Measurements from ENCODE around the gene SCUBE1. TPM values are rescaled to one million over a fixed set of nuclear protein-coding genes. Genes with fewer than 3 reads are reported as not detected.

Gene SCUBE1
- total RNA-seq, 1 experiment from 2014 or later, result not detected

DNA sequence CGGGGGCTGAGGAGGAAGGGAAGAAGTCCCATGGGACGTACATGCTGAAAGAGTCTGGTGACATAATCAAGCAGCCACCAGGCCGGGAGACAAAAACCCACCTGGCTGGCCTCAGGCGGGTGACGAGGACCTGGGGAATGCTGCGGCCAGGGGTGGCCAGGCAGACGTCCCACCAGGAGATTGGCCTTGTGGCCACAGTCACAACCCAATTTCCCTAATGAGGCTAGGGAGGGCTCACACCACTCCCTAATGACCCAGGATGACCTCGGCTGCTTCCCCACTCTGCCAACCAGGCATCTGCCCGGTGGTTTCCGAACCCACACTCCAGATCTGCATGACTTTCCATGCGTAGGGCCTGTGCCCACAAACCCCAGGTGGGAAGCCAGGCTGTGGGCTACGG is 66.9 kb downstream of the SCUBE1 start:
- no peaks in the 10 kb centered on the region for H3K36me3 ChIP-seq (ENCODE audit: control insufficient read depth, insufficient read depth, low read length)
- ChIA-PET CTCF (no interaction called here), POLR2A (no interaction called here)
- no peaks in the 10 kb centered on the region for H3K9me3 ChIP-seq (ENCODE audit: control insufficient read depth, insufficient read depth, low read depth, low read length)
- in situ Hi-C loops (cut with HindIII; ENCODE audit: low pct_unique_long_range_greater_than_20kb, low sequenced_read_pairs), result no loop called here
- no peaks in the 10 kb centered on the region for H3K4me1 ChIP-seq (ENCODE audit: control insufficient read depth, insufficient read depth, low read length)
- intact Hi-C loops (cut with micrococcal nuclease; ENCODE audit: unreplicated experiment), result no loop called here
- no peak overlapping the region for H3K4me3 ChIP-seq (ENCODE audit: low read depth in 2 of 2, low read length in 2 of 2)
- BruUV-seq (replicated peaks), result no TSS peak
- no peak for DNase-seq (ENCODE audit: low read depth, low spot score)
- no peaks in the 10 kb centered on the region for H3K27me3 ChIP-seq (ENCODE audit: control insufficient read depth, insufficient read depth, low read length)
- H3K27ac ChIP-seq (ENCODE audit: low read length), result no peak overlapping the region
- TF ChIP-seq, protein P1, sequence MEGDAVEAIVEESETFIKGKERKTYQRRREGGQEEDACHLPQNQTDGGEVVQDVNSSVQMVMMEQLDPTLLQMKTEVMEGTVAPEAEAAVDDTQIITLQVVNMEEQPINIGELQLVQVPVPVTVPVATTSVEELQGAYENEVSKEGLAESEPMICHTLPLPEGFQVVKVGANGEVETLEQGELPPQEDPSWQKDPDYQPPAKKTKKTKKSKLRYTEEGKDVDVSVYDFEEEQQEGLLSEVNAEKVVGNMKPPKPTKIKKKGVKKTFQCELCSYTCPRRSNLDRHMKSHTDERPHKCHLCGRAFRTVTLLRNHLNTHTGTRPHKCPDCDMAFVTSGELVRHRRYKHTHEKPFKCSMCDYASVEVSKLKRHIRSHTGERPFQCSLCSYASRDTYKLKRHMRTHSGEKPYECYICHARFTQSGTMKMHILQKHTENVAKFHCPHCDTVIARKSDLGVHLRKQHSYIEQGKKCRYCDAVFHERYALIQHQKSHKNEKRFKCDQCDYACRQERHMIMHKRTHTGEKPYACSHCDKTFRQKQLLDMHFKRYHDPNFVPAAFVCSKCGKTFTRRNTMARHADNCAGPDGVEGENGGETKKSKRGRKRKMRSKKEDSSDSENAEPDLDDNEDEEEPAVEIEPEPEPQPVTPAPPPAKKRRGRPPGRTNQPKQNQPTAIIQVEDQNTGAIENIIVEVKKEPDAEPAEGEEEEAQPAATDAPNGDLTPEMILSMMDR (IDR thresholded peaks at IDR 0.05), result no peak
- TF ChIP-seq POLR2AphosphoS5 (IDR thresholded peaks at IDR 0.05; ENCODE audit: low read depth, low read length) (no peak), TCF7L2 (IDR thresholded peaks at IDR 0.05; ENCODE audit: low read depth, low read length) (no peak), REST (IDR thresholded peaks at IDR 0.05; ENCODE audit: insufficient read depth in 1 of 2, low read depth in 2 of 2, low read length in 1 of 2) (no peak), SIN3A (IDR thresholded peaks at IDR 0.05; ENCODE audit: borderline replicate concordance, insufficient read depth, low read depth, low read length) (no peak)
- no peak for ATAC-seq

GRCh38 chr22:43275545-43276317 is 67.4 kb downstream of the SCUBE1 start:
- TF ChIP-seq POLR2AphosphoS5 (IDR thresholded peaks at IDR 0.05; ENCODE audit: low read depth, low read length), result no peak
- TF ChIP-seq, protein P1 (IDR thresholded peaks at IDR 0.05), result no peak
- no peak for TF ChIP-seq TCF7L2 (IDR thresholded peaks at IDR 0.05; ENCODE audit: low read depth, low read length)
- no peak for TF ChIP-seq SIN3A (IDR thresholded peaks at IDR 0.05; ENCODE audit: borderline replicate concordance, insufficient read depth, low read depth, low read length)
- TF ChIP-seq REST (IDR thresholded peaks at IDR 0.05; ENCODE audit: insufficient read depth in 1 of 2, low read depth in 2 of 2, low read length in 1 of 2), result no peak

More at GRCh38 chr22:43275545-43276317, 67.4 kb downstream of the SCUBE1 start:
- CTCF ChIA-PET, result no interaction called here
- H3K36me3 ChIP-seq (ENCODE audit: control insufficient read depth, insufficient read depth, low read length), result no peaks in the 10 kb centered on the region
- in situ Hi-C loops (cut with HindIII; ENCODE audit: low pct_unique_long_range_greater_than_20kb, low sequenced_read_pairs) (no loop called here), intact Hi-C loops (cut with micrococcal nuclease; ENCODE audit: unreplicated experiment) (loop anchor here (2.0 kb wide), 1 partner anchor 71 kb away; no protein-coding TSS in a partner anchor)
- DNase-seq (ENCODE audit: low read depth, low spot score), result no peak
- POLR2A ChIA-PET, result no interaction called here
- no peaks in the 10 kb centered on the region for H3K4me1 ChIP-seq (ENCODE audit: control insufficient read depth, insufficient read depth, low read length)
- H3K27me3 ChIP-seq (ENCODE audit: control insufficient read depth, insufficient read depth, low read length), result no peaks in the 10 kb centered on the region
- no peaks in the 10 kb centered on the region for H3K9me3 ChIP-seq (ENCODE audit: control insufficient read depth, insufficient read depth, low read depth, low read length)
- ATAC-seq, result no peak
- no TSS peak for BruUV-seq (replicated peaks)
- H3K4me3 ChIP-seq (ENCODE audit: low read depth in 2 of 2, low read length in 2 of 2), result no peak overlapping the region
- H3K27ac ChIP-seq (ENCODE audit: low read length), result no peak overlapping the region
